H1 (cell line): ENCODE measurements around the gene ILDR2. TPM values are rescaled to one million over a fixed set of nuclear protein-coding genes. Genes with fewer than 3 reads are reported as not detected.

Experiments used
- CTCF ChIA-PET: fragments of 300-600 bp; sonication (Branson Sonifier 250); formaldehyde crosslinking; loops from one replicate; lab custom pipeline; 2021; ENCODE audit not compliant: partially characterized antibody; lab: Charles Lee
- POLR2A ChIA-PET: fragments of 300-600 bp; sonication (Branson Sonifier 250); formaldehyde crosslinking; loops from one replicate; lab custom pipeline; 2021; ENCODE audit warnings: inconsistent platforms; ENCODE audit not compliant: partially characterized antibody; lab: Charles Lee
- DNase-seq, 2 experiments: peaks; one replicate each; pipeline versions ENCODE4 v3.0.0 to v3.0.0-alpha.2; 2010 to 2022; ENCODE audit warnings: low spot score in 2 of 2, low read depth in 1 of 2, mixed read lengths in 1 of 2
- FAIRE-seq: peaks from 2 replicates; lab custom pipeline; 2011; peaks lifted over from hg19 to GRCh38; lab: Jason Lieb, UNC
- H2AFZ ChIP-seq: 2 replicates; pipeline ENCODE4 v1.8.1; 2012; ENCODE audit warnings: low read length, inconsistent platforms
- H2AK5ac ChIP-seq: 2 replicates; pipeline ENCODE4 v1.6.1; 2013; ENCODE audit warnings: low read depth, low read length
- H2BK120ac ChIP-seq: replicated peaks from 2 replicates; pipeline ENCODE3; 2013; ENCODE audit warnings: low read depth, low read length, inconsistent platforms
- H2BK12ac ChIP-seq: 2 replicates; pipeline ENCODE4 v1.6.1; 2013; ENCODE audit warnings: low read depth, low read length
- H2BK15ac ChIP-seq: 2 replicates; pipeline ENCODE4 v1.6.1; 2013; ENCODE audit warnings: low read length
- H2BK20ac ChIP-seq: 2 replicates; pipeline ENCODE4 v1.6.1; 2013; ENCODE audit warnings: low read length
- H2BK5ac ChIP-seq: 2 replicates; pipeline ENCODE4 v1.6.1; 2013; ENCODE audit warnings: low read depth, low read length
- H3K14ac ChIP-seq: 2 replicates; pipeline ENCODE4 v1.6.1; 2013; ENCODE audit warnings: inconsistent platforms; ENCODE audit not compliant: insufficient read length
- H3K18ac ChIP-seq: 2 replicates; pipeline ENCODE4 v1.6.1; 2013; ENCODE audit warnings: low read length; ENCODE audit errors: extremely low read depth
- H3K23ac ChIP-seq: 2 replicates; pipeline ENCODE4 v1.6.1; 2013; ENCODE audit warnings: inconsistent platforms; ENCODE audit not compliant: insufficient read length
- H3K23me2 ChIP-seq: 2 replicates; pipeline ENCODE4 v1.6.1; 2013; ENCODE audit warnings: low read depth, low read length
- H3K27ac ChIP-seq: 2 replicates; pipeline ENCODE4 v1.6.1; 2011; ENCODE audit warnings: low read depth, low read length, inconsistent platforms
- H3K27me3 ChIP-seq, 4 experiments: replicated peaks in 1 of 4; 1 replicate in 1 of 4; 2 replicates in 3 of 4; pipeline versions ENCODE4 v1.6.1 to v1.8.1; 2011 to 2013; ENCODE audit warnings: low read length in 3 of 4, mild to moderate bottlenecking in 3 of 4, inconsistent platforms in 2 of 4, mixed read lengths in 2 of 4, moderate library complexity in 1 of 4; ENCODE audit not compliant: control insufficient read depth in 3 of 4, insufficient read depth in 3 of 4; ENCODE audit errors: extremely low read depth in 1 of 4
- H3K36me3 ChIP-seq, 4 experiments: 2 replicates each; pipeline versions ENCODE4 v1.6.1 to v1.8.1; 2011 to 2013; ENCODE audit warnings: mild to moderate bottlenecking in 4 of 4, low read length in 3 of 4, moderate library complexity in 2 of 4, control low read depth in 1 of 4, inconsistent platforms in 1 of 4; ENCODE audit not compliant: insufficient read depth in 4 of 4, control insufficient read depth in 2 of 4
- H3K4ac ChIP-seq: replicated peaks from 2 replicates; pipeline ENCODE3; 2013; ENCODE audit warnings: low read length, low read depth, mixed read lengths, inconsistent platforms; ENCODE audit not compliant: insufficient read length
- H3K4me1 ChIP-seq, 4 experiments: replicated peaks in 1 of 4; 1 replicate in 1 of 4; 2 replicates in 3 of 4; pipeline versions ENCODE4 v1.6.1 to v1.8.1; 2011 to 2013; ENCODE audit warnings: low read length in 3 of 4, inconsistent platforms in 2 of 4, mixed read lengths in 1 of 4; ENCODE audit not compliant: insufficient read depth in 4 of 4, control insufficient read depth in 3 of 4
- H3K4me2 ChIP-seq, 2 experiments: 2 replicates each; pipeline versions ENCODE4 v1.6.1 to v1.8.1; 2011 to 2013; ENCODE audit warnings: low read depth in 2 of 2, low read length in 2 of 2, control low read depth in 1 of 2, inconsistent platforms in 1 of 2, mild to moderate bottlenecking in 1 of 2; ENCODE audit not compliant: insufficient read depth in 1 of 2
- H3K4me3 ChIP-seq, 4 experiments: fragments of 200-600, 300-600 bp in 1 of 4; sonication (generic), shearing (Covaris generic), sonication (Bioruptor Twin) in 1 of 4; 2 replicates each; pipeline versions ENCODE4 v1.5.1 to v1.8.1; 2011 to 2016; ENCODE audit warnings: low read length in 4 of 4, low read depth in 3 of 4, control low read depth in 2 of 4, inconsistent platforms in 2 of 4, mild to moderate bottlenecking in 2 of 4, mixed read lengths in 1 of 4, moderate library complexity in 1 of 4; ENCODE audit not compliant: insufficient read depth in 2 of 4; ENCODE audit errors: extremely low read depth in 1 of 4
- H3K56ac ChIP-seq: replicated peaks from 2 replicates; pipeline ENCODE3; 2013; ENCODE audit warnings: low read depth, mild to moderate bottlenecking, mixed read lengths, low read length, inconsistent platforms; ENCODE audit not compliant: insufficient read length
- H3K79me1 ChIP-seq: 2 replicates; pipeline ENCODE4 v1.6.1; 2013; ENCODE audit warnings: low read depth, low read length, control low read depth
- H3K79me2 ChIP-seq, 2 experiments: 2 replicates each; pipeline versions ENCODE4 v1.6.1 to v1.8.1; 2012 to 2013; ENCODE audit warnings: low read length in 2 of 2, mild to moderate bottlenecking in 2 of 2, inconsistent platforms in 1 of 2; ENCODE audit not compliant: insufficient read depth in 2 of 2, control insufficient read depth in 1 of 2
- H3K9ac ChIP-seq, 4 experiments: replicated peaks in 1 of 4; 1 replicate in 1 of 4; 2 replicates in 3 of 4; pipeline versions ENCODE4 v1.6.1 to v1.8.1; 2011 to 2013; ENCODE audit warnings: low read depth in 3 of 4, low read length in 3 of 4, control low read depth in 2 of 4, mild to moderate bottlenecking in 2 of 4, moderate library complexity in 2 of 4, inconsistent platforms in 1 of 4; ENCODE audit errors: extremely low read depth in 1 of 4
- H3K9me3 ChIP-seq, 2 experiments: 2 replicates each; pipeline versions ENCODE4 v1.6.1 to v1.8.1; 2012 to 2013; ENCODE audit warnings: mild to moderate bottlenecking in 2 of 2, moderate library complexity in 2 of 2, control low read depth in 1 of 2, inconsistent platforms in 1 of 2, low read depth in 1 of 2, low read length in 1 of 2, mixed read lengths in 1 of 2; ENCODE audit not compliant: insufficient read depth in 2 of 2
- H4K20me1 ChIP-seq, 2 experiments: replicated peaks in 1 of 2; 2 replicates each; pipeline versions ENCODE3 to v1.8.1; 2011 to 2013; ENCODE audit warnings: inconsistent platforms in 2 of 2, low read length in 2 of 2, mild to moderate bottlenecking in 1 of 2; ENCODE audit not compliant: insufficient read depth in 2 of 2, control insufficient read depth in 1 of 2
- H4K5ac ChIP-seq: 2 replicates; pipeline ENCODE4 v1.6.1; 2013; ENCODE audit warnings: low read length, low read depth, mixed read lengths, inconsistent platforms; ENCODE audit not compliant: insufficient read length
- H4K8ac ChIP-seq: 2 replicates; pipeline ENCODE4 v1.8.0; 2013; ENCODE audit warnings: mild to moderate bottlenecking, moderate library complexity, low read length, inconsistent platforms; ENCODE audit not compliant: insufficient read depth; ENCODE audit errors: extremely low read depth
- H4K91ac ChIP-seq: replicated peaks from 2 replicates; pipeline ENCODE3; 2013; ENCODE audit warnings: low read length, mixed read lengths, inconsistent platforms; ENCODE audit not compliant: insufficient read length
- BCL11A ChIP-seq, 2 experiments: IDR thresholded peaks; one replicate each; pipeline ENCODE4 v1.6.1; 2011; ENCODE audit warnings: low read depth in 2 of 2, low read length in 2 of 2, mild to moderate bottlenecking in 2 of 2
- CBX8 ChIP-seq: fragments of 300-800, 300-1000 bp; sonication (generic); IDR thresholded peaks from 2 replicates; pipeline ENCODE4 v1.7.1; 2016; ENCODE audit warnings: low read depth, low read length, borderline replicate concordance
- EP300 ChIP-seq, 2 experiments: IDR thresholded peaks; 1 replicate in 1 of 2; 2 replicates in 1 of 2; pipeline ENCODE4 v1.6.1; 2011 to 2012; ENCODE audit warnings: low read depth in 2 of 2, low read length in 2 of 2, mild to moderate bottlenecking in 2 of 2, borderline replicate concordance in 1 of 2, inconsistent platforms in 1 of 2, moderate library complexity in 1 of 2
- JUND ChIP-seq: IDR thresholded peaks from 2 replicates; pipeline ENCODE4 v1.6.1; 2011; ENCODE audit warnings: mild to moderate bottlenecking, improper control_type of control experiment, low read length
- NRF1 ChIP-seq: IDR thresholded peaks from 2 replicates; pipeline ENCODE4 v1.6.1; 2011; ENCODE audit warnings: mild to moderate bottlenecking, low read depth, low read length, improper control_type of control experiment
- RNF2 ChIP-seq: fragments of 200-900, 300-1000 bp; sonication (generic); IDR thresholded peaks from 2 replicates; pipeline ENCODE4 v1.7.1; 2016; ENCODE audit warnings: borderline replicate concordance, low read depth, mild to moderate bottlenecking, antibody characterized with exemption, low read length; ENCODE audit not compliant: poor library complexity, severe bottlenecking; ENCODE audit errors: missing control alignments
- SIN3A ChIP-seq, 2 experiments: IDR thresholded peaks in 1 of 2; conservative IDR thresholded peaks in 1 of 2; 2 replicates each; pipeline ENCODE4 v1.6.1; 2011 to 2012; ENCODE audit warnings: low read length in 2 of 2, improper control_type of control experiment in 1 of 2, low read depth in 1 of 2, mild to moderate bottlenecking in 1 of 2
- SP1 ChIP-seq: IDR thresholded peaks from 2 replicates; pipeline ENCODE4 v1.6.1; 2011; ENCODE audit warnings: low read depth, low read length
- SP2 ChIP-seq: IDR thresholded peaks from 2 replicates; pipeline ENCODE4 v1.6.1; 2012; ENCODE audit warnings: mild to moderate bottlenecking, low read length, inconsistent platforms
- SP4 ChIP-seq: IDR thresholded peaks from 2 replicates; pipeline ENCODE4 v1.6.1; 2012; ENCODE audit warnings: low read length, inconsistent platforms
- USF2 ChIP-seq: IDR thresholded peaks from 2 replicates; pipeline ENCODE4 v1.6.1; 2011; ENCODE audit warnings: low read length, improper control_type of control experiment
- YY1 ChIP-seq: IDR thresholded peaks from 2 replicates; pipeline ENCODE4 v1.6.1; 2011; ENCODE audit warnings: low read depth, mild to moderate bottlenecking, low read length
- WGBS, 2 experiments: shearing (Covaris generic) in 1 of 2; methylation state at CpG; one replicate each; pipeline versions ENCODE4 v1.1.6 to v1.1.7; 2013 to 2015; ENCODE audit warnings: low lambda C conversion rate in 2 of 2, mixed read lengths in 2 of 2, inconsistent platforms in 1 of 2, low coverage in 1 of 2, missing lambda C conversion rate in 1 of 2; ENCODE audit not compliant: insufficient replicate concordance in 2 of 2, insufficient coverage in 1 of 2, insufficient read length in 1 of 2; ENCODE audit errors: extremely low coverage in 1 of 2, missing lambda C conversion rate in 1 of 2; 5-methylcytosine and 5-hydroxymethylcytosine counted together
- polyA plus RNA-seq, 7 experiments: library from polyadenylated mRNA; depleted of rRNA in 3 of 7; stranded (reverse) in 5 of 7; unstranded in 2 of 7; fragments of >200 nt in 5 of 7; fragments of 200-250 nt in 2 of 7; gene quantifications; 1 replicate in 5 of 7; 2 replicates in 1 of 7; 4 replicates in 1 of 7; pipeline versions ENCODE4 v1.2.1 to v1.2.3, GENCODE V29; 2011 to 2013; ENCODE audit warnings: missing spikeins in 2 of 7, mixed read lengths in 2 of 7
- total RNA-seq: library from RNA; stranded (reverse); fragmentation: NEBNext Ultra II Directional; extraction: Animal tissue kit (Norgen Biotek cat#: 25700); gene quantifications from 2 replicates; pipeline ENCODE4 v1.2.1, GENCODE V29; 2021

The ILDR2 gene
- total and polyA plus RNA-seq, 2 of the 8 experiments (the other 6 are each of a cell fraction or from before 2014, with no cell fraction given), result 0.85 to 0.86 TPM

GRCh38 chr1:166910396-166910994 is 64.8 kb downstream of the ILDR2 start:
- no peaks in the 10 kb centered on the region for H3K36me3 ChIP-seq
- H3K79me1 ChIP-seq, result no peaks in the 10 kb centered on the region
- CTCF ChIA-PET, result interaction anchor here (0.6 to 23.8 kb wide), 42 partner anchors 9 to 1174 kb away, joined by 3 to 874 read pairs (median 4); partner anchors contain the start of gene TADA1
- no peak overlapping the region for H3K4me3 ChIP-seq
- no peak overlapping the region for H2AK5ac ChIP-seq
- H3K79me2 ChIP-seq, result no peaks in the 10 kb centered on the region
- H3K14ac ChIP-seq, result no peak overlapping the region
- no peak overlapping the region for H4K91ac ChIP-seq
- H3K23ac ChIP-seq, result no peak overlapping the region
- H3K4me2 ChIP-seq, result no peak overlapping the region
- H3K4ac ChIP-seq, result no peak overlapping the region
- no peak overlapping the region for H2AFZ ChIP-seq
- no peak overlapping the region for H2BK5ac ChIP-seq
- H3K9ac ChIP-seq, result no peak overlapping the region
- H2BK20ac ChIP-seq, result no peak overlapping the region
- WGBS, 2 experiments, result 3% methylated on average over 1 of the region's 1 CpG; no CpG with 5 or more reads in 1 of the 2 experiments
- no peaks in the 10 kb centered on the region for H3K23me2 ChIP-seq
- no peak overlapping the region for H3K18ac ChIP-seq
- H2BK120ac ChIP-seq, result no peak overlapping the region
- H3K27ac ChIP-seq, result no peak overlapping the region
- POLR2A ChIA-PET, result interaction anchor here (1.2 to 1.3 kb wide), 2 partner anchors 149 to 643 kb away, joined by 3 read pairs; partner anchors contain the start of gene CREG1
- H3K56ac ChIP-seq, result no peak overlapping the region
- peak; percentile 38 to 56 for DNase-seq
- H2BK15ac ChIP-seq, result no peak overlapping the region
- H3K27me3 ChIP-seq, result no peaks in the 10 kb centered on the region; a peak in 1 of 7 replicates
- FAIRE-seq, result peak; percentile 95
- no peak overlapping the region for H4K5ac ChIP-seq
- no peak overlapping the region for H4K8ac ChIP-seq
- no peaks in the 10 kb centered on the region for H3K4me1 ChIP-seq
- no peak overlapping the region for H2BK12ac ChIP-seq
- peaks cover 2 to 6% of the 10 kb centered on the region in 2 experiments for H3K9me3 ChIP-seq
- no peaks in the 10 kb centered on the region for H4K20me1 ChIP-seq
- TF ChIP-seq CBX8, result no peak
- TF ChIP-seq SP1, result no peak
- no peak for TF ChIP-seq BCL11A (IDR thresholded peaks at IDR 0.05; ENCODE audit: low read depth in 2 of 2, low read length in 2 of 2)
- no peak for TF ChIP-seq NRF1
- peak; percentile 96 for TF ChIP-seq JUND
- no peak for TF ChIP-seq EP300 (IDR thresholded peaks at IDR 0.05; ENCODE audit: borderline replicate concordance in 1 of 2, low read depth in 2 of 2, low read length in 2 of 2)
- TF ChIP-seq SIN3A (conservative IDR thresholded peaks at IDR 0.05 in 1 of 2, IDR thresholded peaks at IDR 0.05 in 1 of 2; ENCODE audit: low read depth in 1 of 2, low read length in 2 of 2), result no peak
- TF ChIP-seq USF2, result no peak
- no peak for TF ChIP-seq SP2
- TF ChIP-seq RNF2, result no peak
- TF ChIP-seq YY1, result 0 out of 2 replicates have a peak, but pooled peaks have one; percentile 32
- TF ChIP-seq SP4, result no peak
